ENCODE data around the gene NYAP2.

Gene NYAP2

DNA sequence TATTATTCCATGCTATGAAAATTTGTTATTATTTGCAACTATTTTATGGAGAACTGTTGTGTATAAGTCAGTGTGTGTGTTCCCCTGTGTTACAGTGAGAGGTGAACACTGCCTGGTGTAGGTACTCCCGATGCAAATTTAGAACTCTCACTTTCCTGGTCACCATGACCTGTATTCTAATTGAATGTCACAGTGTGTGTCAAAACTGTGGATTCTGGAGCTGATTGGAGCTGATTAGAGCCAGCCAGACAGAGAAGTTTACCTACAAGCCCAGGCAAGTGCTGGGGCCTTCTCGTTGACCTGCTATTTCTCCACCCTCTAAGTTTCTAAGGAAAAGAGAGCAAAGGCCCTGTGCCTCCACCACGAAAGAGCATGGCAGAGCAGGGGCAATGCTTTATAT, 216.0 kb downstream of the NYAP2 start:
- DNase-seq (ENCODE audit: low read depth): no peak
- no peak overlapping the region for H3K4me3 ChIP-seq (ENCODE audit: low read depth, low read length)
- TF ChIP-seq, protein P1, sequence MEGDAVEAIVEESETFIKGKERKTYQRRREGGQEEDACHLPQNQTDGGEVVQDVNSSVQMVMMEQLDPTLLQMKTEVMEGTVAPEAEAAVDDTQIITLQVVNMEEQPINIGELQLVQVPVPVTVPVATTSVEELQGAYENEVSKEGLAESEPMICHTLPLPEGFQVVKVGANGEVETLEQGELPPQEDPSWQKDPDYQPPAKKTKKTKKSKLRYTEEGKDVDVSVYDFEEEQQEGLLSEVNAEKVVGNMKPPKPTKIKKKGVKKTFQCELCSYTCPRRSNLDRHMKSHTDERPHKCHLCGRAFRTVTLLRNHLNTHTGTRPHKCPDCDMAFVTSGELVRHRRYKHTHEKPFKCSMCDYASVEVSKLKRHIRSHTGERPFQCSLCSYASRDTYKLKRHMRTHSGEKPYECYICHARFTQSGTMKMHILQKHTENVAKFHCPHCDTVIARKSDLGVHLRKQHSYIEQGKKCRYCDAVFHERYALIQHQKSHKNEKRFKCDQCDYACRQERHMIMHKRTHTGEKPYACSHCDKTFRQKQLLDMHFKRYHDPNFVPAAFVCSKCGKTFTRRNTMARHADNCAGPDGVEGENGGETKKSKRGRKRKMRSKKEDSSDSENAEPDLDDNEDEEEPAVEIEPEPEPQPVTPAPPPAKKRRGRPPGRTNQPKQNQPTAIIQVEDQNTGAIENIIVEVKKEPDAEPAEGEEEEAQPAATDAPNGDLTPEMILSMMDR (IDR thresholded peaks at IDR 0.05; ENCODE audit: control insufficient read depth, extremely low read depth, insufficient read depth): no peak

DNA sequence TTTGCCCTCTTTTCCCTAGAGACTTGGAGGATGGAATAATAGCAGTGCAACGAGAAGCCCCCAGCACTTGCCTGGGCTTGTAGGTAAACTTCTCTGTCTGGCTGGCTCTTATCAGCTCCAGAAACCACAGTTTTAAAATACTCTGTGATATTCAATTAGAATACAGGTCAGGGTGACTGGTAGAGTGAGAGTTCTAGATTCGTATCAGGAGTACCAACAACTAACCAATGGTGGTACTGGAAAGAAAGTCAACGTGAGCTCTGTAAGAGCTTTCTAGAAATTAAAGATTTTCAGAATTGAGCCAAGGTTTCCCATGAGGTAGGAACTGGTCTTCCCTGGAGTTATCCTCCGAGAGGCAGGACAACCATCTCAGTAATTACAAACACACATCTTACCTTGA, 216.9 kb downstream of the NYAP2 start:
- DNase-seq (ENCODE audit: low read depth): no peak
- TF ChIP-seq, protein P1 (IDR thresholded peaks at IDR 0.05; ENCODE audit: control insufficient read depth, extremely low read depth, insufficient read depth): no peak
- H3K4me3 ChIP-seq (ENCODE audit: low read depth, low read length): no peak overlapping the region

GRCh38 chr2:225616848-225617247, 217.3 kb downstream of the NYAP2 start:
- no peak for DNase-seq (ENCODE audit: low read depth)
- TF ChIP-seq, protein P1 (IDR thresholded peaks at IDR 0.05; ENCODE audit: control insufficient read depth, extremely low read depth, insufficient read depth): no peak
- no peak overlapping the region for H3K4me3 ChIP-seq (ENCODE audit: low read depth, low read length)

DNA sequence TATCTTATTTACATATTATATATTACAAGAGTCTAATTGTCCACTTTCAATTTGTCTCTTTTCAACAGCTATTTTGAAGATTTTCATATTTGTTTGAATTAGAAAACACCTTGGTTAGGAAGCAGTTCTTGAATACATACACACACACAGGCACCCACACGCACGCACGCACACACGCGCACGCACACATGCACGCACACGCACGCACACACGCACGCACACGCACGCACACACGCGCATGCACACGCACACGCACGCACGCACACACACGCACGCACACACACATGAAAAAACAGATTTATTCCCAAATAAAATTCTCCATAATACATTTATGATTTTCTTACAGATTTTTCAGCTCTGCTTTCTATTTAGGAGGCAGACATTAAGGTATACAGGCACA, 220.7 kb downstream of the NYAP2 start:
- H3K4me3 ChIP-seq (ENCODE audit: low read depth, low read length): no peak overlapping the region
- DNase-seq (ENCODE audit: low read depth): no peak

GRCh38 chr2:225630824-225631533, 231.5 kb downstream of the NYAP2 start:
- TF ChIP-seq, protein P1 (IDR thresholded peaks at IDR 0.05; ENCODE audit: control insufficient read depth, extremely low read depth, insufficient read depth): no peak
- DNase-seq (ENCODE audit: low read depth): no peak

More for the DNA sequence above, 220.7 kb downstream of the NYAP2 start:
- TF ChIP-seq, protein P1 (IDR thresholded peaks at IDR 0.05; ENCODE audit: control insufficient read depth, extremely low read depth, insufficient read depth): no peak

GRCh38 chr2:225632351-225632750, 232.8 kb downstream of the NYAP2 start:
- TF ChIP-seq, protein P1 (IDR thresholded peaks at IDR 0.05; ENCODE audit: control insufficient read depth, extremely low read depth, insufficient read depth): no peak
- DNase-seq (ENCODE audit: low read depth): no peak
- no peak overlapping the region for H3K4me3 ChIP-seq (ENCODE audit: low read depth, low read length)

More at GRCh38 chr2:225630824-225631533, 231.5 kb downstream of the NYAP2 start:
- no peak overlapping the region for H3K4me3 ChIP-seq (ENCODE audit: low read depth, low read length)

- TF ChIP-seq, protein P1 (IDR thresholded peaks at IDR 0.05; ENCODE audit: control insufficient read depth, extremely low read depth, insufficient read depth): no peak
- DNase-seq (ENCODE audit: low read depth): no peak
Measured at GRCh38 chr2:225636558-225636957, 237.0 kb downstream of the NYAP2 start.

More at GRCh38 chr2:225636558-225636957, 237.0 kb downstream of the NYAP2 start:
- no peak overlapping the region for H3K4me3 ChIP-seq (ENCODE audit: low read depth, low read length)
